ENCODE data around the gene DOCK2. TPM values are rescaled to one million over a fixed set of nuclear protein-coding genes. Genes with fewer than 3 reads are reported as not detected.
A peak's percentile ranks its signal among the peaks of the same experiment; 100 is the strongest.

Gene DOCK2
- polyA plus RNA-seq, 3 donors = 57.5 to 178 (median 115) TPM

DNA sequence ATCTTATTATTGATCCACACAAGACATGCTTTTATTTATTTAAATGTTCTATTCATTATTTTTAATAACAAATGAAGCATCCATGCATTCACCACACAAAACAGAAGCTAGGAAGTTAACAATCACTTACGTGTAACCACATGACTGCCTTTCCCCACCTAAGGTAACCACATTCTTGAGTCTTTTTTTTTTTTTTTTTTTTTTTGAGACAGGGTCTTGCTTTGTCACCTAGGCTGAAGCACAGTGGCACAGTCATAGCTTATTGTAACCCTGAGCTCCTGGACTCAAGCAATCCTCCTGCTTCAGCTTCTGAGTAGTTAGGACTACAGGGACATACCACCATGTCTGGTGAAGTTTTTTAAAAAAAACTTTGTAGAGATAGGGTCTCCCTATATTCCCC, 133.0 kb downstream of the DOCK2 start:
- no peaks in the 10 kb centered on the region for H3K4me1 ChIP-seq (ENCODE audit: control insufficient read depth in 1 of 2, insufficient read depth in 2 of 2, low read length in 2 of 2)
- WGBS (ENCODE audit: insufficient coverage) = no CpG with 5 or more reads among the region's 1 CpG
- peaks cover 100% of the 10 kb centered on the region for H4K20me1 ChIP-seq (ENCODE audit: insufficient read depth, low read length)
- no peaks in the 10 kb centered on the region for H3K27me3 ChIP-seq (ENCODE audit: control insufficient read depth in 2 of 2, insufficient read depth in 2 of 2, low read length in 2 of 2)
- H3K4me3 Mint-ChIP-seq = no peak overlapping the region
- no peak overlapping the region for H2AFZ ChIP-seq (ENCODE audit: insufficient read depth, low read depth, low read length, poor library complexity, severe bottlenecking)
- no peaks in the 10 kb centered on the region for H3K27me3 Mint-ChIP-seq (ENCODE audit: low read depth in 3 of 3)
- H3K9me3 Mint-ChIP-seq = no peaks in the 10 kb centered on the region
- peaks cover 79 to 99% of the 10 kb centered on the region in 2 donors for H3K36me3 ChIP-seq (replicated peaks in 1 of 2; ENCODE audit: control insufficient read depth in 1 of 2, insufficient read depth in 2 of 2, low read length in 2 of 2)
- no peak overlapping the region for H3K27ac ChIP-seq (ENCODE audit: low read depth in 1 of 2, low read length in 2 of 2)
- H3K9ac ChIP-seq (ENCODE audit: insufficient read depth, low read length, poor library complexity, severe bottlenecking) = no peak overlapping the region
- no peaks in the 10 kb centered on the region for H3K9me3 ChIP-seq (replicated peaks in 1 of 2; ENCODE audit: control insufficient read depth in 1 of 2, insufficient read depth in 1 of 2, low read length in 2 of 2)
- H3K27ac Mint-ChIP-seq = peak overlapping the region in 1 of 7 donors; percentile 32
- peaks cover 80 to 83% of the 10 kb centered on the region in 2 donors for H3K36me3 Mint-ChIP-seq
- intact Hi-C loops (cut with micrococcal nuclease) = no loop called here
- peaks cover 5% of the 10 kb centered on the region for H3K79me2 ChIP-seq (ENCODE audit: insufficient read depth, low read length)
- no peaks in the 10 kb centered on the region for H3K4me1 Mint-ChIP-seq
- no peak overlapping the region for H3K4me2 ChIP-seq (replicated peaks; ENCODE audit: extremely low read depth, low read length, poor library complexity, severe bottlenecking)
- no peak overlapping the region for H3K4me3 ChIP-seq (replicated peaks in 1 of 3; ENCODE audit: low read depth in 2 of 3, low read length in 3 of 3)
- TF ChIP-seq, protein P1, sequence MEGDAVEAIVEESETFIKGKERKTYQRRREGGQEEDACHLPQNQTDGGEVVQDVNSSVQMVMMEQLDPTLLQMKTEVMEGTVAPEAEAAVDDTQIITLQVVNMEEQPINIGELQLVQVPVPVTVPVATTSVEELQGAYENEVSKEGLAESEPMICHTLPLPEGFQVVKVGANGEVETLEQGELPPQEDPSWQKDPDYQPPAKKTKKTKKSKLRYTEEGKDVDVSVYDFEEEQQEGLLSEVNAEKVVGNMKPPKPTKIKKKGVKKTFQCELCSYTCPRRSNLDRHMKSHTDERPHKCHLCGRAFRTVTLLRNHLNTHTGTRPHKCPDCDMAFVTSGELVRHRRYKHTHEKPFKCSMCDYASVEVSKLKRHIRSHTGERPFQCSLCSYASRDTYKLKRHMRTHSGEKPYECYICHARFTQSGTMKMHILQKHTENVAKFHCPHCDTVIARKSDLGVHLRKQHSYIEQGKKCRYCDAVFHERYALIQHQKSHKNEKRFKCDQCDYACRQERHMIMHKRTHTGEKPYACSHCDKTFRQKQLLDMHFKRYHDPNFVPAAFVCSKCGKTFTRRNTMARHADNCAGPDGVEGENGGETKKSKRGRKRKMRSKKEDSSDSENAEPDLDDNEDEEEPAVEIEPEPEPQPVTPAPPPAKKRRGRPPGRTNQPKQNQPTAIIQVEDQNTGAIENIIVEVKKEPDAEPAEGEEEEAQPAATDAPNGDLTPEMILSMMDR (IDR thresholded peaks at IDR 0.05) = no peak
- DNase-seq = no peak

DNA sequence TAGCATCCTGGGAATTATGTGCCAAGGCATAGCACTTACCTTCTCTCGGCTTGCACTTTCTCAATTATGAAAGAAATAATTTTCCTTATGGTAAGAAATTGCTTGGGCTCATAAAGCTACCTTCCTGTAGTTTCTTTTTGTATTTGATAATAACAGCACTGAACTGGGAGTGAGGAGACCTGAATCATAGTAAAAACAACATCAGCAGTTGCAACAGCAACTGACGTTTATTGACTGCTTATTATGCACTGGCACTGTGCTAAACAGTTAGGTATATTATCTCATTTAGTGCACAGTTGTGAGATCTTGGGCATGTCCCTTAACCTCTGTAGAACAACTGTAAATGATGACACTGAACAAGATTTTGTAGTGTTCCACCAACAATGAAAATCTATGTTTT, 135.2 kb downstream of the DOCK2 start:
- Mint-ChIP-seq H3K9me3 (no peaks in the 10 kb centered on the region), H3K4me1 (no peaks in the 10 kb centered on the region), H3K27ac (no peak overlapping the region), H3K36me3 (peaks cover 78 to 79% of the 10 kb centered on the region in 2 donors), H3K27me3 (ENCODE audit: low read depth in 3 of 3) (peaks cover 0 to 2% (median 0%) of the 10 kb centered on the region in 3 donors), H3K4me3 (no peak overlapping the region)
- no peaks in the 10 kb centered on the region for H3K9me3 ChIP-seq (replicated peaks in 1 of 2; ENCODE audit: control insufficient read depth in 1 of 2, insufficient read depth in 1 of 2, low read length in 2 of 2)
- H4K20me1 ChIP-seq (ENCODE audit: insufficient read depth, low read length) = peaks cover 92% of the 10 kb centered on the region
- peaks cover 5% of the 10 kb centered on the region for H3K79me2 ChIP-seq (ENCODE audit: insufficient read depth, low read length)
- no peaks in the 10 kb centered on the region for H3K27me3 ChIP-seq (ENCODE audit: control insufficient read depth in 2 of 2, insufficient read depth in 2 of 2, low read length in 2 of 2)
- no CpG with 5 or more reads among the region's 2 CpGs for WGBS (ENCODE audit: insufficient coverage)
- no peak overlapping the region for H3K4me3 ChIP-seq (replicated peaks in 1 of 3; ENCODE audit: low read depth in 2 of 3, low read length in 3 of 3)
- TF ChIP-seq, protein P1 (IDR thresholded peaks at IDR 0.05) = no peak
- H3K27ac ChIP-seq (ENCODE audit: low read depth in 1 of 2, low read length in 2 of 2) = no peak overlapping the region
- no peak overlapping the region for H3K9ac ChIP-seq (ENCODE audit: insufficient read depth, low read length, poor library complexity, severe bottlenecking)
- intact Hi-C loops (cut with micrococcal nuclease) = no loop called here
- no peak overlapping the region for H2AFZ ChIP-seq (ENCODE audit: insufficient read depth, low read depth, low read length, poor library complexity, severe bottlenecking)
- H3K4me2 ChIP-seq (replicated peaks; ENCODE audit: extremely low read depth, low read length, poor library complexity, severe bottlenecking) = no peak overlapping the region
- H3K4me1 ChIP-seq (ENCODE audit: control insufficient read depth in 1 of 2, insufficient read depth in 2 of 2, low read length in 2 of 2) = no peaks in the 10 kb centered on the region
- no peak for DNase-seq
- peaks cover 78 to 97% of the 10 kb centered on the region in 2 donors for H3K36me3 ChIP-seq (replicated peaks in 1 of 2; ENCODE audit: control insufficient read depth in 1 of 2, insufficient read depth in 2 of 2, low read length in 2 of 2)

Data from CD14-positive monocyte (primary cell).